HEK293T (cell line): ENCODE results near the gene DNAH7.

Source experiments
- CTCF ChIA-PET: fragments of 350-600 bp; formaldehyde crosslinking; extraction: SDS; loops from one replicate; lab custom pipeline; 2021; ENCODE audit warnings: antibody characterized with exemption, inconsistent platforms; lab: Yijun Ruan, JAX
- POLR2A ChIA-PET: fragments of 350-600 bp; formaldehyde crosslinking; extraction: SDS; loops from one replicate; lab custom pipeline; 2020; ENCODE audit warnings: antibody characterized with exemption, inconsistent platforms; lab: Yijun Ruan, JAX
- DNase-seq: peaks from one replicate; pipeline ENCODE4 v3.0.0; 2012; ENCODE audit warnings: mixed read lengths; ENCODE audit errors: extremely low spot score
- ARNT ChIP-seq: fragments of 450-650 bp; IDR thresholded peaks from 2 replicates; pipeline ENCODE4 v1.6.1; 2017; ENCODE audit warnings: mild to moderate bottlenecking
- BHLHE40 ChIP-seq: fragments of 450-650 bp; IDR thresholded peaks from 2 replicates; pipeline ENCODE4 v1.6.1; 2016; ENCODE audit warnings: mild to moderate bottlenecking, moderate library complexity, borderline replicate concordance
- CTBP1 ChIP-seq: fragments of 450-650 bp; IDR thresholded peaks from 2 replicates; pipeline ENCODE4 v1.6.1; 2016; ENCODE audit warnings: borderline replicate concordance
- ELF4 ChIP-seq: fragments of 450-650 bp; IDR thresholded peaks from 2 replicates; pipeline ENCODE4 v1.6.1; 2017; ENCODE audit warnings: antibody characterized with exemption
- FOXA1 ChIP-seq: fragments of 450-650 bp; IDR thresholded peaks from 2 replicates; pipeline ENCODE4 v1.6.1; 2016; ENCODE audit warnings: mild to moderate bottlenecking
- FOXK2 ChIP-seq: fragments of 450-650 bp; IDR thresholded peaks from 2 replicates; pipeline ENCODE4 v1.6.1; 2016; ENCODE audit warnings: mild to moderate bottlenecking
- FOXM1 ChIP-seq: fragments of 450-650 bp; IDR thresholded peaks from 2 replicates; pipeline ENCODE4 v1.6.1; 2017; ENCODE audit warnings: mild to moderate bottlenecking, borderline replicate concordance
- HDGF ChIP-seq: fragments of 450-650 bp; IDR thresholded peaks from 2 replicates; pipeline ENCODE4 v1.6.1; 2017; ENCODE audit warnings: antibody characterized with exemption, borderline replicate concordance
- L3MBTL2 ChIP-seq: fragments of 450-650 bp; conservative IDR thresholded peaks from 2 replicates; pipeline ENCODE4 v1.6.1; 2016; ENCODE audit warnings: mild to moderate bottlenecking
- LEF1 ChIP-seq: fragments of 450-650 bp; IDR thresholded peaks from 2 replicates; pipeline ENCODE4 v1.6.1; 2017; ENCODE audit warnings: mild to moderate bottlenecking, borderline replicate concordance
- NFRKB ChIP-seq: fragments of 450-650 bp; IDR thresholded peaks from 2 replicates; pipeline ENCODE4 v1.6.1; 2016; ENCODE audit warnings: mild to moderate bottlenecking, moderate library complexity
- SP1 ChIP-seq: fragments of 450-650 bp; IDR thresholded peaks from 2 replicates; pipeline ENCODE4 v1.6.1; 2017
- SUZ12 ChIP-seq: fragments of 450-650 bp; IDR thresholded peaks from 2 replicates; pipeline ENCODE4 v1.6.1; 2016; ENCODE audit warnings: mild to moderate bottlenecking
- TARDBP ChIP-seq: fragments of 450-650 bp; IDR thresholded peaks from 2 replicates; pipeline ENCODE4 v1.6.1; 2016
- ZNF384 ChIP-seq: fragments of 450-650 bp; IDR thresholded peaks from 2 replicates; pipeline ENCODE4 v1.6.1; 2016
- TF ChIP-seq, protein P1 (sequence below): fragments of 450-650 bp; IDR thresholded peaks from 2 replicates; pipeline ENCODE4 v1.6.1; 2016

The DNAH7 gene

DNA sequence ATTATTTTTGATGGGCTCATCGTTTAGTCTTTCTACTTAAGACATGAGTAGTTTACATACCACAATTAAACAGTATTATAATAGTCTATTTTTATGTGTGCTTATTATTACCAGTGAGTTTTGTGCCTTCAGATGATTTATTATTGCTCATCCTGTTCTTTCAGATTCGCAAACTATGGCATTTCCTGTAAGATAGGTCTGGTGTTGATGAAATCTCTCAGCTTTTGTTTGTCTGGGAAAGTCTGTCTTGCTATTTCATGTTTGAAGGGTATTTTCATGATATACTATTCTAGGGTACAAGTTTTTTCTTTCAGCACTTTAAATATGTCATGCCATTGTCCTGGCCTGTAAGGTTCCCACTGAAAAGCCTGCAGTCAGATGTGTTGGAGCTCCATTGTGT is 101.3 kb downstream of the DNAH7 start:
- CTCF ChIA-PET, result no interaction called here
- no peak for TF ChIP-seq L3MBTL2
- POLR2A ChIA-PET, result no interaction called here
- DNase-seq, result no peak

DNA sequence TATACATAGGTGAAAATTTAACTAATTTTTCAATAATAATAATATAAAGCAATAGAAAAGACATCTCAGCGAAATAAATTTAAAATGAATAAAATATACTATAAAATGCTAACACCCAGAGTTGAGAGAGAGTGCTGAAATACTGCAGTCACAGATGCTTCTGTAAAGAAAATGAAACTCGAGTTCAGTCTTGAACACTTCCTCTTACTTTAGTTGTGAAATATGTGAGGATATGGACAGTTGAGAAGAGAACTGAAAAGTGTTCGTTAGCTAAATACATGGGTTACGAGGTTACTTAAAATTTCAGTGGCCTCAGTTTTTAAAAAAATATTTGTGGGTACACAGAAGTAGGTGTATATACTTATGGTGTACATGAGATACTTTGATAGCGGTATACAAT is 106.8 kb downstream of the DNAH7 start:
- POLR2A ChIA-PET, result no interaction called here
- DNase-seq, result no peak
- CTCF ChIA-PET, result no interaction called here
- TF ChIP-seq CTBP1 (no peak), ZNF384 (no peak), L3MBTL2 (no peak), SUZ12 (no peak), TARDBP (no peak), NFRKB (no peak), HDGF (no peak), ELF4 (no peak), SP1 (no peak), FOXA1 (no peak), LEF1 (no peak), FOXK2 (no peak), ARNT (no peak)
- TF ChIP-seq, protein P1, sequence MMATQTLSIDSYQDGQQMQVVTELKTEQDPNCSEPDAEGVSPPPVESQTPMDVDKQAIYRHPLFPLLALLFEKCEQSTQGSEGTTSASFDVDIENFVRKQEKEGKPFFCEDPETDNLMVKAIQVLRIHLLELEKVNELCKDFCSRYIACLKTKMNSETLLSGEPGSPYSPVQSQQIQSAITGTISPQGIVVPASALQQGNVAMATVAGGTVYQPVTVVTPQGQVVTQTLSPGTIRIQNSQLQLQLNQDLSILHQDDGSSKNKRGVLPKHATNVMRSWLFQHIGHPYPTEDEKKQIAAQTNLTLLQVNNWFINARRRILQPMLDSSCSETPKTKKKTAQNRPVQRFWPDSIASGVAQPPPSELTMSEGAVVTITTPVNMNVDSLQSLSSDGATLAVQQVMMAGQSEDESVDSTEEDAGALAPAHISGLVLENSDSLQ, result no peak

DNA sequence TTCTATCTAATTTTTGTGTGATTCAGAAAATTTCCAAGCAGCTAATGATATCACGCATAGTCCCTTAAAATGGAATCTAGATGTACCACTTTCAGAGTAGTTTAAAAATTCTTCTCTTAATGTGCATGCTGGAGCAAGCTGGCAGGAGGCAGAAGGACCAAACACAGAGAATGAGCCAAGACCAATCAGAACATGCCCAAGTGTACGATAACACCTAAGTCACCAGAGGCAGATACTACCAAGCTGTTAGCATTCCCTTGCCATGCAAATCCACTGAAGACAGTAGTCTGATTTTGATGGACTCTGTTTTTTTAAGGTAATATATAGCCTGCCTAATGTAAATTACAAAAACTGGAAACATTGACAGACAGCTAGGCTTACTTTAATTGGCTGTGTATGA is 109.3 kb downstream of the DNAH7 start:
- POLR2A ChIA-PET, result no interaction called here
- DNase-seq, result no peak
- CTCF ChIA-PET, result no interaction called here
- TF ChIP-seq FOXK2 (no peak), FOXA1 (no peak), NFRKB (no peak), ARNT (no peak), BHLHE40 (no peak), ZNF384 (no peak), TARDBP (no peak), ELF4 (no peak), L3MBTL2 (no peak), SP1 (no peak), CTBP1 (no peak), LEF1 (no peak), SUZ12 (no peak), FOXM1 (no peak), HDGF (no peak)
- TF ChIP-seq, protein P1, result no peak

DNA sequence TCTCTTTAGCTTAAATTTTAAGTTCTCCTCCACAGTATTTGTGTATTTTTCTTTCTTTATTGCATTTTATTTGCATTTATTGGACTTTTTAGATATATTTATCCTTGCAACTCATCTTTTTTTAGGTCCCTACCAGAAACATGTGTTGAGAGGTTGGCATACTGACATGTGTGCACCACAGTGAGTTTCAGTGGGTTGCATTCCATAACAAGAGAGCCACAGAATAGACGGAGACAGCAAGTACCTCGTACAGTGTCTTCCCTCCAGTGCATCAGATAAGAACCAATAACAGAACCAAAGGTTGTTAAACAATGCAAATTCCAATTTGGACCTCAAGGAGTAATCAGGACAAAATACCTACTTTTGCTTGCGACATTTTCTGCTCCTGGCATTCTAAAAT is 111.9 kb downstream of the DNAH7 start:
- ChIA-PET CTCF (no interaction called here), POLR2A (no interaction called here)
- TF ChIP-seq BHLHE40, result no peak
- no peak for TF ChIP-seq TARDBP
- TF ChIP-seq ARNT, result no peak
- no peak for TF ChIP-seq LEF1
- TF ChIP-seq SP1, result no peak
- no peak for TF ChIP-seq CTBP1
- TF ChIP-seq NFRKB, result no peak
- no peak for TF ChIP-seq HDGF
- no peak for TF ChIP-seq FOXM1
- no peak for TF ChIP-seq ELF4
- no peak for TF ChIP-seq ZNF384
- TF ChIP-seq FOXA1, result no peak
- no peak for TF ChIP-seq L3MBTL2
- no peak for TF ChIP-seq FOXK2
- TF ChIP-seq SUZ12, result no peak
- TF ChIP-seq, protein P1, result no peak
- no peak for DNase-seq

DNA sequence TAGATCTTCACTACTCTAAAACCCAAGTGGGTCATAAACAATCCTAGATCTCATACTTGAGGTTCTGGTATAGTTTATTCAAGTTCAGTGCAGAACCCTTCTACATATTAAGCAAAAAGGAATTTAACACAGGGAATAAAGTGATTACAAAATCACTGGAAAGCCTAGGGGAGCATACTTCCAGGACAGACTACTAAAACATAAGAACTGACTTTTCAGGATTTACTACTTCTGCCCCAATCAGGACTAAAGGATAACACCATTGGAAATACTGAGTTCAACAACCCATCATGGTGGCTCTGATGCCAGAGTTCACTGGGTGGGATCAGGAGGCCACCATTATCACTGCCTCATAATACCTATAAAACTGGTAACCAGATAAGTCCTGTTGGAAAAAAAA is 123.6 kb downstream of the DNAH7 start:
- POLR2A ChIA-PET, result no interaction called here
- CTCF ChIA-PET, result no interaction called here
- TF ChIP-seq FOXK2, result no peak
- no peak for DNase-seq

DNA sequence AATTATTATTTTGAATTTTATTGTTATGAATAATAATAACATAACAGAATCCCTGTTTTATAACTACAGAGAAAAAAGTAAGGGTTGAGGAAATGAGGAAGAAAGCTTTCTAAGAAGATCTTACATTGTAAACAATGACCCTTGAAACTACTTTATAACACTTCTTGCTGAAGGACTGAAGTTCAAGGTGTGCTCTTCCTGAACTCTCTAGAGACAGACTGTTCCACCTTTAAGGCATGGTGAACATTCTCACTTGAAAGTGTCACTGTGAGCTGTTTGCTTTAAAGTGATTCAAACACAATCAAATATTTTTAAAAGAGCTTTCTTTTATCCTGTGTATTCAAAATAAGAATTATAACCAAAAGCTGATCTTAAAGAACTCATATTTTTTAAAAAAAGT is 131.5 kb downstream of the DNAH7 start:
- DNase-seq, result no peak
- ChIA-PET POLR2A (no interaction called here), CTCF (interaction anchor here (0.7 kb wide), 1 partner anchor 740 kb away, joined by 3 read pairs; no protein-coding TSS in a partner anchor)
- no peak for TF ChIP-seq NFRKB
- TF ChIP-seq L3MBTL2, result no peak
- no peak for TF ChIP-seq FOXM1
- TF ChIP-seq LEF1, result no peak
- no peak for TF ChIP-seq ARNT
- no peak for TF ChIP-seq SUZ12
- TF ChIP-seq ELF4, result no peak
- no peak for TF ChIP-seq SP1
- TF ChIP-seq CTBP1, result no peak
- no peak for TF ChIP-seq ZNF384
- TF ChIP-seq FOXA1, result no peak
- no peak for TF ChIP-seq BHLHE40

DNA sequence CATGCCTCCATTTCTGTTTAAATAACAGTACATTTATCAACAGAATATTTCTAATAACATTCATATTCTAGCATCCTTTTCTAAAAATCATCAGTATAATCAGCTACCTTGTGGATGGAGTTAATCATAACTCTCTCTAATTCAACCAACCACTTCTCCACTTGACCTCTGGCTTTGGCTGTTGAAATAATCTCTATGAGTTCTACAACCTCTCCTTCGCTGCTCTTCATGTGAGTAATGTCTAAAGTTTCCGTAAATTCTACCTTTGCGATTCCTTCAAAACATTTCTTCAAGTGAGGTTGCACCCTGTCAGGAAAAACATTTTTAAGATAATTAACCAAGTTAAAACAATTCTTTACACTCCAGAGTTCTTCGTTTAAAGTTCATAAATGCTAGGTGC is 134.2 kb downstream of the DNAH7 start:
- ChIA-PET POLR2A (no interaction called here), CTCF (no interaction called here)
- DNase-seq, result no peak
- TF ChIP-seq FOXA1, result no peak
- TF ChIP-seq SP1, result no peak
- no peak for TF ChIP-seq TARDBP
- no peak for TF ChIP-seq HDGF
- TF ChIP-seq FOXK2, result no peak
- no peak for TF ChIP-seq BHLHE40
- TF ChIP-seq L3MBTL2, result no peak
- no peak for TF ChIP-seq NFRKB
- no peak for TF ChIP-seq FOXM1
- no peak for TF ChIP-seq LEF1
- TF ChIP-seq SUZ12, result no peak
- TF ChIP-seq, protein P1, result no peak
- TF ChIP-seq ELF4, result no peak
- TF ChIP-seq CTBP1, result no peak
